Measurements from ENCODE around the gene RHBG. TPM values are rescaled to one million over a fixed set of nuclear protein-coding genes. Genes with fewer than 3 reads are reported as not detected.

RHBG gene
- total RNA-seq, 1 experiment from 2014 or later, result 5.7 TPM

DNA sequence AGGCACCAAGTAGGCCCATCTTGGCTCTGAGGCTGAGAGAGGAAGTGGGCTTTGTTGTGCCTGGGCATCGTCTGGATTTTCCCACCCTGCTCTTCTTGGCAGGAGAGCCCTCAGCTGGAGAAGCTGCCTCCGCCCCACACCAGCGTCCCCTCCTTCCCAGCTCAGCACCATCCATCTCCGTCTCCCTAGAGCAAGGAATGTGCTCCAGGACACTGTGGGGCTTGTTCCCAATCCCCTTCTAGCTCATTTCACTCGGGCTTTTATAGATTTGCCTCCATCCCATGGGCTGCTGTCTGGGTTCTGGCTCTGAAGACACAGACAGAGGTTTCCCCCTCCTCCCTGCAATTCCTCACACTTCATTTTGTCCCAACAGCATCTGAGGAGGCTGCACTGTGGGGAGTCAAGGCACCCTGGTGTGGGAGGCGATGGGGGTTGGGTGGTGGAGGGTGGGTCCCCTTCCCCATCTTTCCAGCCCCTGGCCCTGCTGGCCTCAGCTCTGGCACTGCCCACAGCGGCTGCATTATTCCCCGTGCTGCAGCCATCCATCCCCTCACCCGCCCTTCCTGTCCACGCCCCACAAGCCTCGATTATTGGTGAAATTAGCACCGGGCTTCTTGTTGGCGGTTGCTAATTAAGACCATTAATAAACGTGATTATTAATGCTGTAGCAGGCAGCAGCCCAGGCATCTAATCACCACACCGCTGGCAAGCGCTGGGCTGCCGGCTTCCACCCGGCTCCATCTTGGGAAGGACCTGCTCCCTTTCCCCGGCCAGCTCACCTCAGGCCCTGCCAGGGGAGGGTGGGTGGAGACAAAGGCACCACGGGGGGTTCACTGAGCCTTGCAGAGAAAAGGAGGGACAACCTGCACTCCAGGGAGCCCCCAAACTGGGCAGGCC, 21.7 kb downstream of the RHBG start:
- ChIA-PET CTCF (interaction anchor here (2.9 kb wide), 1 partner anchor 55 kb away, joined by 13 read pairs; no protein-coding TSS in a partner anchor), RAD21 (ENCODE audit: low non-redundant PET in 1 of 2, low total read pairs in 2 of 2, uncharacterized antibody in 2 of 2, unreplicated experiment in 2 of 2) (no interaction called here), POLR2A (no interaction called here)
- ATAC-seq, result no peak
- intact Hi-C loops (cut with micrococcal nuclease), result no loop called here
- no peaks in the 10 kb centered on the region for H3K27me3 ChIP-seq (ENCODE audit: insufficient read depth, low read length)
- TF ChIP-seq POLR2A (IDR thresholded peaks at IDR 0.05; ENCODE audit: borderline replicate concordance, extremely low read depth, insufficient read depth, insufficient read length) (no peak), POLR2AphosphoS5 (IDR thresholded peaks at IDR 0.05; ENCODE audit: low read depth, low read length) (no peak), SRF (IDR thresholded peaks at IDR 0.05; ENCODE audit: low read depth) (no peak), RAD21 (IDR thresholded peaks at IDR 0.05; ENCODE audit: low read depth) (no peak), SIN3A (IDR thresholded peaks at IDR 0.05; ENCODE audit: low read depth) (no peak), JUND (IDR thresholded peaks at IDR 0.05) (no peak), EZH2 (IDR thresholded peaks at IDR 0.05) (no peak), YY1 (IDR thresholded peaks at IDR 0.05; ENCODE audit: extremely low read depth, insufficient replicate concordance, low read depth, low read length) (no peak)
- TF ChIP-seq, protein P1, sequence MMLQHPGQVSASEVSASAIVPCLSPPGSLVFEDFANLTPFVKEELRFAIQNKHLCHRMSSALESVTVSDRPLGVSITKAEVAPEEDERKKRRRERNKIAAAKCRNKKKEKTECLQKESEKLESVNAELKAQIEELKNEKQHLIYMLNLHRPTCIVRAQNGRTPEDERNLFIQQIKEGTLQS (IDR thresholded peaks at IDR 0.05), result no peak
- TF ChIP-seq, protein P2, sequence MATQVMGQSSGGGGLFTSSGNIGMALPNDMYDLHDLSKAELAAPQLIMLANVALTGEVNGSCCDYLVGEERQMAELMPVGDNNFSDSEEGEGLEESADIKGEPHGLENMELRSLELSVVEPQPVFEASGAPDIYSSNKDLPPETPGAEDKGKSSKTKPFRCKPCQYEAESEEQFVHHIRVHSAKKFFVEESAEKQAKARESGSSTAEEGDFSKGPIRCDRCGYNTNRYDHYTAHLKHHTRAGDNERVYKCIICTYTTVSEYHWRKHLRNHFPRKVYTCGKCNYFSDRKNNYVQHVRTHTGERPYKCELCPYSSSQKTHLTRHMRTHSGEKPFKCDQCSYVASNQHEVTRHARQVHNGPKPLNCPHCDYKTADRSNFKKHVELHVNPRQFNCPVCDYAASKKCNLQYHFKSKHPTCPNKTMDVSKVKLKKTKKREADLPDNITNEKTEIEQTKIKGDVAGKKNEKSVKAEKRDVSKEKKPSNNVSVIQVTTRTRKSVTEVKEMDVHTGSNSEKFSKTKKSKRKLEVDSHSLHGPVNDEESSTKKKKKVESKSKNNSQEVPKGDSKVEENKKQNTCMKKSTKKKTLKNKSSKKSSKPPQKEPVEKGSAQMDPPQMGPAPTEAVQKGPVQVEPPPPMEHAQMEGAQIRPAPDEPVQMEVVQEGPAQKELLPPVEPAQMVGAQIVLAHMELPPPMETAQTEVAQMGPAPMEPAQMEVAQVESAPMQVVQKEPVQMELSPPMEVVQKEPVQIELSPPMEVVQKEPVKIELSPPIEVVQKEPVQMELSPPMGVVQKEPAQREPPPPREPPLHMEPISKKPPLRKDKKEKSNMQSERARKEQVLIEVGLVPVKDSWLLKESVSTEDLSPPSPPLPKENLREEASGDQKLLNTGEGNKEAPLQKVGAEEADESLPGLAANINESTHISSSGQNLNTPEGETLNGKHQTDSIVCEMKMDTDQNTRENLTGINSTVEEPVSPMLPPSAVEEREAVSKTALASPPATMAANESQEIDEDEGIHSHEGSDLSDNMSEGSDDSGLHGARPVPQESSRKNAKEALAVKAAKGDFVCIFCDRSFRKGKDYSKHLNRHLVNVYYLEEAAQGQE (IDR thresholded peaks at IDR 0.05; ENCODE audit: low read depth), result no peak
- TF ChIP-seq, protein P3, sequence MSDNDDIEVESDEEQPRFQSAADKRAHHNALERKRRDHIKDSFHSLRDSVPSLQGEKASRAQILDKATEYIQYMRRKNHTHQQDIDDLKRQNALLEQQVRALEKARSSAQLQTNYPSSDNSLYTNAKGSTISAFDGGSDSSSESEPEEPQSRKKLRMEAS (IDR thresholded peaks at IDR 0.05), result no peak
- H3K4me2 ChIP-seq (ENCODE audit: low read length), result no peak overlapping the region
- H3K79me2 ChIP-seq (ENCODE audit: insufficient read depth, low read length), result no peaks in the 10 kb centered on the region
- H3K27ac ChIP-seq (ENCODE audit: low read depth, low read length), result no peak overlapping the region
- H3K4me1 ChIP-seq (ENCODE audit: control insufficient read depth in 1 of 2, insufficient read depth in 2 of 2, low read length in 2 of 2), result peaks cover 0 to 14% of the 10 kb centered on the region in 2 experiments; a peak in 2 of 4 replicates
- DNase-seq (ENCODE audit: low read depth, low spot score), result no peak
- H3K4me3 ChIP-seq (replicated peaks in 1 of 2; ENCODE audit: low read depth in 1 of 2, low read length in 2 of 2), result no peak overlapping the region
- no peaks in the 10 kb centered on the region for H3K9me3 ChIP-seq (ENCODE audit: control insufficient read depth in 1 of 2, insufficient read depth in 1 of 2, low read depth in 1 of 2, low read length in 2 of 2)
- no peaks in the 10 kb centered on the region for H3K36me3 ChIP-seq (ENCODE audit: control insufficient read depth in 1 of 2, insufficient read depth in 2 of 2, low read length in 2 of 2)
- no peak overlapping the region for H3K9ac ChIP-seq (ENCODE audit: low read length)
- no peaks in the 10 kb centered on the region for H3K9me2 ChIP-seq (ENCODE audit: insufficient read depth)
- no peaks in the 10 kb centered on the region for H4K20me1 ChIP-seq (ENCODE audit: insufficient read depth)
- no peak overlapping the region for H2AFZ ChIP-seq (ENCODE audit: low read depth, low read length, poor library complexity, severe bottlenecking)
- BruUV-seq (replicated peaks), result no TSS peak
